RWPE2 (cell line): Measurements from ENCODE around the gene RAB36.

Source experiments
- ATAC-seq: fragments of 200-7000 bp; cut with Tn5 transposase; 3 replicates; pipeline ENCODE4 v1.9.1; 2021; ENCODE audit warnings: low read depth
- DNase-seq: peaks from one replicate; pipeline ENCODE4 v3.0.0-alpha.2; 2020; ENCODE audit warnings: low spot score
- H3K27ac ChIP-seq: fragments of 450-650 bp; 2 replicates; pipeline ENCODE4 v1.5.1; 2017; ENCODE audit warnings: mild to moderate bottlenecking; ENCODE audit not compliant: poor library complexity, severe bottlenecking
- H3K27me3 ChIP-seq: fragments of 250-450 bp; sonication (Bioruptor Pico); 2 replicates; pipeline ENCODE4 v1.5.1; 2021; ENCODE audit warnings: mild to moderate bottlenecking, moderate library complexity; ENCODE audit not compliant: insufficient read depth, poor library complexity, severe bottlenecking
- H3K36me3 ChIP-seq: fragments of 250-450 bp; sonication (Bioruptor Pico); 2 replicates; pipeline ENCODE4 v1.5.1; 2020; ENCODE audit warnings: low read depth, mild to moderate bottlenecking, moderate library complexity
- H3K4me1 ChIP-seq: fragments of 250-450 bp; sonication (Bioruptor Pico); 2 replicates; pipeline ENCODE4 v1.5.1; 2021; ENCODE audit warnings: mild to moderate bottlenecking, moderate library complexity; ENCODE audit not compliant: insufficient read depth, poor library complexity, severe bottlenecking
- H3K4me3 ChIP-seq: fragments of 250-450 bp; sonication (Bioruptor Pico); 2 replicates; pipeline ENCODE4 v1.5.1; 2021; ENCODE audit warnings: mild to moderate bottlenecking, moderate library complexity; ENCODE audit not compliant: severe bottlenecking
- H3K9me3 ChIP-seq: fragments of 250-450 bp; sonication (Bioruptor Pico); 2 replicates; pipeline ENCODE4 v1.5.1; 2021; ENCODE audit warnings: mild to moderate bottlenecking, moderate library complexity; ENCODE audit not compliant: severe bottlenecking
- TF ChIP-seq, protein P1 (sequence below): fragments of 450-650 bp; IDR thresholded peaks from one replicate; pipeline ENCODE4 v1.5.1; 2017; ENCODE audit warnings: mild to moderate bottlenecking, moderate library complexity; ENCODE audit not compliant: poor library complexity, severe bottlenecking

Gene RAB36

DNA sequence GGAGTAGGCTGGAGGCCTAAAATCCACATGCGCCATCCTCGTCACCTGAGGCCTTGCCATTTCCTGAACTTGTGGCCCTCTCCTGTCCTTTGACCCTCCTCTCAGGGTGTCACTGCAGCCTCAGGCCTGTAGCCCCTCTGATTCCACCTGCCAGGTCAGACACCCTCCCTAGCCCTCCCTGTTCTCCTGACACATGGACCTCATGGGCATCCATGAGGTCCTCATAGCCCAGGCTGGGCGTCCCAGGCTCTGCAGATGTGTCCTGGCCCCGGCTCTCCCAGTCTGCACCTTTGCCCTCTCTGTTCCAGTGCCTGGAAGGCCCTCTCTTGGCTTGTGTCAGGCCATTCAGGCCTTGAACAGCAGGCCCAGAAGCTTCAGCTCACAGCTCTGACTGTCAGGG is 15.8 kb downstream of the RAB36 start:
- Histone ChIP-seq H3K27me3 (no peaks in the 10 kb centered on the region), H3K4me1 (no peaks in the 10 kb centered on the region), H3K4me3 (no peak overlapping the region), H3K27ac (no peak overlapping the region), H3K36me3 (no peaks in the 10 kb centered on the region), H3K9me3 (peaks cover 17% of the 10 kb centered on the region)
- ATAC-seq = no peak
- DNase-seq = no peak
- TF ChIP-seq, protein P1, sequence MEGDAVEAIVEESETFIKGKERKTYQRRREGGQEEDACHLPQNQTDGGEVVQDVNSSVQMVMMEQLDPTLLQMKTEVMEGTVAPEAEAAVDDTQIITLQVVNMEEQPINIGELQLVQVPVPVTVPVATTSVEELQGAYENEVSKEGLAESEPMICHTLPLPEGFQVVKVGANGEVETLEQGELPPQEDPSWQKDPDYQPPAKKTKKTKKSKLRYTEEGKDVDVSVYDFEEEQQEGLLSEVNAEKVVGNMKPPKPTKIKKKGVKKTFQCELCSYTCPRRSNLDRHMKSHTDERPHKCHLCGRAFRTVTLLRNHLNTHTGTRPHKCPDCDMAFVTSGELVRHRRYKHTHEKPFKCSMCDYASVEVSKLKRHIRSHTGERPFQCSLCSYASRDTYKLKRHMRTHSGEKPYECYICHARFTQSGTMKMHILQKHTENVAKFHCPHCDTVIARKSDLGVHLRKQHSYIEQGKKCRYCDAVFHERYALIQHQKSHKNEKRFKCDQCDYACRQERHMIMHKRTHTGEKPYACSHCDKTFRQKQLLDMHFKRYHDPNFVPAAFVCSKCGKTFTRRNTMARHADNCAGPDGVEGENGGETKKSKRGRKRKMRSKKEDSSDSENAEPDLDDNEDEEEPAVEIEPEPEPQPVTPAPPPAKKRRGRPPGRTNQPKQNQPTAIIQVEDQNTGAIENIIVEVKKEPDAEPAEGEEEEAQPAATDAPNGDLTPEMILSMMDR = no peak

DNA sequence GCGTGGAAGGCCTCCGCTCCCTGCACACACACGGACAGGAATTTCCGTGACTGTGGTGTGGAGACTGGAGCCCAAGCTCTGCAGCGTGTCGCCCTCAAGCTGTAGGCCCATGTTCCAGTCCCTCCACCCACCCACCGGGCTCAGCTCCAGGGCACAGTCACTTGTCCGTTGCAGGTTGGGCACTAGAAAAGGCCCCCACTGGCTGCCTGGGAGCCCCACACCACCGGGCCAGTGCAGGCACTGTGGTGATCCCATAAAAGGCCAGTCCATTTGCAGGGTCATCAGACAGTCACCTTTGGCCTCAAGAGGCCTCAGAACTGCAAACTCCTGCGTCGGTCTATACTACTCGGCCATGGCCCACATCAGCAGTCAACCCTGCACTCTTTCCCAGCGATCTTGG is 16.3 kb downstream of the RAB36 start:
- TF ChIP-seq, protein P1 = no peak

DNA sequence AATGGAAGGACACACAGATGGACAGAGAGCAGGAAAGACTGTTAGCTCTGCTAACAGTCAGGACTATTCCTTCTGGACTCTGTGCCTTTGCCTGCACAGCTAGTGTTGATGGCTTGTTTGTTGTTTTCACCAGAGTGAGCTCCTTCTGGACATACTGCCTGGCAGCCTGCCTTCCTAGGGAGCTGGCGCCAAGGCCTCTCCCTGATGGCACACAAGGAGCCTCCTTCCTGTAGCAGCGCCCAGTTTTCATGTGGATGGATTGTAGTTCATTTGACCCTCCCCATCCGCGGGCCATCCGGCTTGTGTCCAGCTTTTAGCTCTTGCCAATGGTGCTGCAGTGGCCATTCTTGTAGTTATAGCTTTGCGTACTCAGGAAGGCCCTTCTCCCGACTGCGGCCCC is 18.4 kb downstream of the RAB36 start:
- Histone ChIP-seq H3K4me1 (no peaks in the 10 kb centered on the region), H3K4me3 (no peak overlapping the region), H3K27ac (no peak overlapping the region), H3K36me3 (no peaks in the 10 kb centered on the region), H3K27me3 (no peaks in the 10 kb centered on the region), H3K9me3 (peaks cover 10% of the 10 kb centered on the region)
- TF ChIP-seq, protein P1 = no peak
- ATAC-seq (no peak; the same call in 2 of the 3 replicates), DNase-seq (no peak)

More for the DNA sequence above, 16.3 kb downstream of the RAB36 start:
- Histone ChIP-seq H3K27me3 (no peaks in the 10 kb centered on the region), H3K9me3 (peaks cover 17% of the 10 kb centered on the region), H3K27ac (no peak overlapping the region), H3K4me1 (no peaks in the 10 kb centered on the region), H3K4me3 (no peak overlapping the region), H3K36me3 (no peaks in the 10 kb centered on the region)
- DNase-seq = no peak
- ATAC-seq = no peak

DNA sequence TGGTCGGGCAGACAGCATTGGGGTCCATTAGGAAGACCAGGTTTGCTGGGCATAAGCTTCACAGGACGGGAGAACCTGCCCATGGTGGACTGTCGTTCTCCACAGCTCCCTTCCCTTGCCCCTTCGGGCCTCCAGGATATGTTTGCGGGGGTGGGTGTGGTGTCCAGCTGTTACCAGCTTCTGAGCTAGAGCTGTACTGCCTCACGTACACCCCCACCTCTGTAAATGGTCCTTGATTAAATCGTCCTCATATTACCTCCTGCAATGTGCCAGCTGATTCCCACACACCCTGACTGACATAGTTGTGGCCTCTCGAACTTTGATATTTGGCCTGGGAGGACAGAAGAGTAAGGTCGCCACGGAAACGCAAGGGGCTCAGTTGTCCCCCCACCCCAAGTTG is 18.8 kb downstream of the RAB36 start:
- no peak for ATAC-seq
- DNase-seq = no peak

More for the DNA sequence above, 18.8 kb downstream of the RAB36 start:
- Histone ChIP-seq H3K9me3 (peaks cover 10% of the 10 kb centered on the region), H3K27ac (no peak overlapping the region), H3K27me3 (no peaks in the 10 kb centered on the region), H3K4me1 (no peaks in the 10 kb centered on the region), H3K36me3 (no peaks in the 10 kb centered on the region), H3K4me3 (no peak overlapping the region)
- TF ChIP-seq, protein P1 = no peak
